ENCODE measurements around the gene PIGM. TPM values are rescaled to one million over a fixed set of nuclear protein-coding genes. Genes with fewer than 3 reads are reported as not detected.

Gene PIGM
- total and polyA plus RNA-seq, 4 experiments from 2014 or later = 2.9 to 12.3 (median 7.6) TPM

- Mint-ChIP-seq H3K36me3 (peaks cover 0 to 6% of the 10 kb centered on the region in 2 donors), H3K27me3 (peaks cover 53 to 60% of the 10 kb centered on the region in 2 donors)
- CTCF ChIA-PET (ENCODE audit: partially characterized antibody) = interaction anchor here (4.2 to 11.9 kb wide), 2 partner anchors 11 to 30 kb away, joined by 30 to 141 read pairs; no protein-coding TSS in a partner anchor
Measured at GRCh38 chr1:160076295-160076694, 44.5 kb upstream of the PIGM start.

GRCh38 chr1:160075836-160076235 is 44.0 kb upstream of the PIGM start:
- POLR2A ChIA-PET (ENCODE audit: partially characterized antibody) = no interaction called here
- intact Hi-C loops (cut with micrococcal nuclease) = no loop called here
- Mint-ChIP-seq H3K36me3 (peaks cover 0 to 6% of the 10 kb centered on the region in 2 donors), H3K9me3 (peaks cover 0 to 2% (median 0%) of the 10 kb centered on the region in 8 donors), H3K4me1 (peaks cover 0 to 2% (median under 1%) of the 10 kb centered on the region in 4 donors), H3K27me3 (peaks cover 51 to 57% of the 10 kb centered on the region in 2 donors), H3K27ac (peak overlapping the region in 1 of 7 donors; percentile 45), H3K4me3 (no peak overlapping the region)
- Histone ChIP-seq H3K4me3 (ENCODE audit: low read length in 2 of 2) (no peak overlapping the region), H3K36me3 (ENCODE audit: insufficient read depth, low read length) (no peaks in the 10 kb centered on the region), H3K27ac (ENCODE audit: low read depth, low read length) (no peak overlapping the region), H3K4me1 (ENCODE audit: insufficient read depth, low read length) (peaks cover 5% of the 10 kb centered on the region), H3K27me3 (ENCODE audit: insufficient read depth, low read length) (peaks cover 32% of the 10 kb centered on the region), H3K9me3 (ENCODE audit: control insufficient read depth in 1 of 2, low read length in 2 of 2) (no peaks in the 10 kb centered on the region)
- DNase-seq = no peak
- CTCF ChIA-PET (ENCODE audit: partially characterized antibody) = interaction anchor here (4.2 to 11.9 kb wide), 2 partner anchors 12 to 29 kb away, joined by 30 to 141 read pairs; no protein-coding TSS in a partner anchor

More at GRCh38 chr1:160076295-160076694, 44.5 kb upstream of the PIGM start:
- peaks cover 32% of the 10 kb centered on the region for H3K27me3 ChIP-seq (ENCODE audit: insufficient read depth, low read length)
- Mint-ChIP-seq H3K9me3 (peaks cover 0 to 1% (median 0%) of the 10 kb centered on the region in 8 donors), H3K27ac (peak overlapping the region in 1 of 7 donors; percentile 45), H3K4me1 (peaks cover 0 to 2% (median 0%) of the 10 kb centered on the region in 4 donors), H3K4me3 (no peak overlapping the region)
- H3K4me1 ChIP-seq (ENCODE audit: insufficient read depth, low read length) = peaks cover under 1% of the 10 kb centered on the region
- POLR2A ChIA-PET (ENCODE audit: partially characterized antibody) = no interaction called here
- H3K9me3 ChIP-seq (ENCODE audit: control insufficient read depth in 1 of 2, low read length in 2 of 2) = no peaks in the 10 kb centered on the region
- no peak overlapping the region for H3K4me3 ChIP-seq (ENCODE audit: low read length in 2 of 2)
- no peak overlapping the region for H3K27ac ChIP-seq (ENCODE audit: low read depth, low read length)
- DNase-seq = no peak
- H3K36me3 ChIP-seq (ENCODE audit: insufficient read depth, low read length) = no peaks in the 10 kb centered on the region
- intact Hi-C loops (cut with micrococcal nuclease) = no loop called here

GRCh38 chr1:160074865-160075264 is 43.1 kb upstream of the PIGM start:
- no peaks in the 10 kb centered on the region for H3K9me3 ChIP-seq (ENCODE audit: control insufficient read depth in 1 of 2, low read length in 2 of 2)

GRCh38 chr1:160071289-160071688 is 39.5 kb upstream of the PIGM start:
- Histone ChIP-seq H3K4me1 (ENCODE audit: insufficient read depth, low read length) (peaks cover 15% of the 10 kb centered on the region), H3K27ac (ENCODE audit: low read depth, low read length) (no peak overlapping the region), H3K9me3 (ENCODE audit: control insufficient read depth in 1 of 2, low read length in 2 of 2) (no peaks in the 10 kb centered on the region), H3K4me3 (ENCODE audit: low read length in 2 of 2) (no peak overlapping the region), H3K36me3 (ENCODE audit: insufficient read depth, low read length) (no peaks in the 10 kb centered on the region), H3K27me3 (ENCODE audit: insufficient read depth, low read length) (peaks cover 20% of the 10 kb centered on the region)
- Mint-ChIP-seq H3K27ac (peak overlapping the region in 1 of 7 donors; percentile 72), H3K4me3 (peak overlapping the region in 1 of 8 donors; percentile 8), H3K27me3 (peaks cover 28 to 50% of the 10 kb centered on the region in 2 donors), H3K36me3 (peaks cover 0 to 6% of the 10 kb centered on the region in 2 donors), H3K9me3 (peaks cover 0 to 2% (median 0%) of the 10 kb centered on the region in 8 donors), H3K4me1 (peaks cover 6 to 12% (median 9%) of the 10 kb centered on the region in 4 donors)
- CTCF ChIA-PET (ENCODE audit: partially characterized antibody) = interaction anchor here (1.2 to 4.1 kb wide), 4 partner anchors 11 to 64 kb away, joined by 3 to 18 read pairs (median 8); partner anchors contain the start of gene KCNJ9
- no peak for DNase-seq
- POLR2A ChIA-PET (ENCODE audit: partially characterized antibody) = interaction anchor here (1.3 kb wide), 1 partner anchor 27 kb away, joined by 4 read pairs; the partner anchor contains the start of gene IGSF8
- intact Hi-C loops (cut with micrococcal nuclease) = no loop called here

More at GRCh38 chr1:160074865-160075264, 43.1 kb upstream of the PIGM start:
- no peak overlapping the region for H3K27ac Mint-ChIP-seq
- H3K27me3 Mint-ChIP-seq = peaks cover 47 to 53% of the 10 kb centered on the region in 2 donors
- ChIA-PET POLR2A (ENCODE audit: partially characterized antibody) (no interaction called here), CTCF (ENCODE audit: partially characterized antibody) (interaction anchor here (1.6 to 4.1 kb wide), 2 partner anchors 11 to 29 kb away, joined by 8 to 13 read pairs; no protein-coding TSS in a partner anchor)
- H3K9me3 Mint-ChIP-seq = peaks cover 0 to 2% (median 0%) of the 10 kb centered on the region in 8 donors
- Histone ChIP-seq H3K27me3 (ENCODE audit: insufficient read depth, low read length) (peaks cover 24% of the 10 kb centered on the region), H3K27ac (ENCODE audit: low read depth, low read length) (no peak overlapping the region), H3K4me3 (ENCODE audit: low read length in 2 of 2) (no peak overlapping the region), H3K4me1 (ENCODE audit: insufficient read depth, low read length) (peaks cover 11% of the 10 kb centered on the region), H3K36me3 (ENCODE audit: insufficient read depth, low read length) (no peaks in the 10 kb centered on the region)
- H3K4me1 Mint-ChIP-seq = peaks cover 6 to 8% (median 8%) of the 10 kb centered on the region in 4 donors
- no peak overlapping the region for H3K4me3 Mint-ChIP-seq
- peaks cover 0 to 6% of the 10 kb centered on the region in 2 donors for H3K36me3 Mint-ChIP-seq
- intact Hi-C loops (cut with micrococcal nuclease) = no loop called here
- no peak for DNase-seq

- Mint-ChIP-seq H3K9me3 (peaks cover 0 to 2% (median 0%) of the 10 kb centered on the region in 8 donors), H3K4me1 (peaks cover 6 to 12% (median 9%) of the 10 kb centered on the region in 4 donors), H3K4me3 (peak overlapping the region; percentile 85 to 97 (median 92)), H3K27ac (peak overlapping the region in 5 of 7 donors; percentile 53 to 86 (median 60)), H3K36me3 (peaks cover 0 to 6% of the 10 kb centered on the region in 2 donors), H3K27me3 (peaks cover 26 to 51% of the 10 kb centered on the region in 2 donors)
- Histone ChIP-seq H3K4me3 (ENCODE audit: low read length in 2 of 2) (peak overlapping the region in 1 of 2 donors; percentile 60), H3K4me1 (ENCODE audit: insufficient read depth, low read length) (peaks cover 15% of the 10 kb centered on the region), H3K27me3 (ENCODE audit: insufficient read depth, low read length) (peaks cover 20% of the 10 kb centered on the region), H3K36me3 (ENCODE audit: insufficient read depth, low read length) (no peaks in the 10 kb centered on the region), H3K27ac (ENCODE audit: low read depth, low read length) (no peak overlapping the region), H3K9me3 (ENCODE audit: control insufficient read depth in 1 of 2, low read length in 2 of 2) (no peaks in the 10 kb centered on the region)
- peak; percentile 47 to 68 (median 51) for DNase-seq
- intact Hi-C loops (cut with micrococcal nuclease) = no loop called here
- ChIA-PET CTCF (ENCODE audit: partially characterized antibody) (interaction anchor here (0.9 to 4.1 kb wide), 5 partner anchors 8 to 25 kb away, joined by 3 to 18 read pairs (median 8); partner anchors contain the start of gene KCNJ9), POLR2A (ENCODE audit: partially characterized antibody) (no interaction called here)
Measured at GRCh38 chr1:160070243-160071163, 38.7 kb upstream of the PIGM start.

GRCh38 chr1:160069460-160070231 is 37.9 kb upstream of the PIGM start, which contains the start of gene KCNJ10:
TSS of gene KCNJ10 (minus strand) at chr1:160070160. CDS start at chr1:160042532, 27,628 bp downstream.
- Mint-ChIP-seq H3K4me3 (peak within 1 kb of the TSS; percentile 85 to 97 (median 92)), H3K4me1 (peaks cover 6 to 12% (median 9%) of the 10 kb centered on the region in 4 donors), H3K27ac (peak within 1 kb of the TSS in 5 of 7 donors; percentile 53 to 86 (median 60)), H3K27me3 (peaks cover 25 to 44% of the 10 kb centered on the region in 2 donors), H3K9me3 (peaks cover 0 to 2% (median 0%) of the 10 kb centered on the region in 8 donors), H3K36me3 (peaks cover 0 to 6% of the 10 kb centered on the region in 2 donors)
- Histone ChIP-seq H3K4me3 (ENCODE audit: low read length in 2 of 2) (peak within 1 kb of the TSS in 1 of 2 donors; percentile 60), H3K27ac (ENCODE audit: low read depth, low read length) (no peak within 1 kb of the TSS), H3K27me3 (ENCODE audit: insufficient read depth, low read length) (peaks cover 20% of the 10 kb centered on the region), H3K9me3 (ENCODE audit: control insufficient read depth in 1 of 2, low read length in 2 of 2) (no peaks in the 10 kb centered on the region), H3K36me3 (ENCODE audit: insufficient read depth, low read length) (no peaks in the 10 kb centered on the region), H3K4me1 (ENCODE audit: insufficient read depth, low read length) (peaks cover 15% of the 10 kb centered on the region)
- intact Hi-C loops (cut with micrococcal nuclease) = no loop called here
- ChIA-PET POLR2A (ENCODE audit: partially characterized antibody) (no interaction called here), CTCF (ENCODE audit: partially characterized antibody) (interaction anchor here (0.9 to 3.7 kb wide), 3 partner anchors 9 to 24 kb away, joined by 3 to 18 read pairs (median 8); partner anchors contain the start of gene KCNJ9)
- DNase-seq = no peak
